Measurements from ENCODE around the gene CTRB1. TPM values are rescaled to one million over a fixed set of nuclear protein-coding genes. Genes with fewer than 3 reads are reported as not detected.
A peak's percentile ranks its signal among the peaks of the same experiment; 100 is the strongest.

Gene CTRB1
- total and polyA plus RNA-seq, 2 of the 13 experiments (the other 11 are each of a cell fraction or from before 2014, with no cell fraction given) = not detected

DNA sequence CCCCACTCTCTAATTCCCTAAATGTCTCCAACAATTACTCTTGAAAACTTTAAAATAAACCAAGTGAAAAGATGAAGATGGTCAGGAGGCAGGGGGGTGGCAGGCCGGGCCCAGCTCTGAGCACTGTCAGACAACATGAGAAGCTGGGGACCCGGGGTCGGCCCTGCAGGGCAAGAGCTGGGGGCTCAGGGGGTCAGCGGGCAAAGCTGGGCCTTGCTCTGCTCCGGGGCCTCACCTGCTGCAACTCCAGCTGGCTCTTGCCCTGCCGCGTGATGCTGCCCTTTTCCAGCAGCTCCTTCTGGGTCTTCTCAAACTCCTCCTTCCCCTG is 14.8 kb downstream of the CTRB1 start (continued):
- TF ChIP-seq HBP1 (CRISPR knock-in tag; IDR thresholded peaks at IDR 0.05; ENCODE audit: low read depth) = no peak
- no peak for TF ChIP-seq RXRB (CRISPR knock-in tag; IDR thresholded peaks at IDR 0.05; ENCODE audit: borderline replicate concordance)
- TF ChIP-seq, protein P1, sequence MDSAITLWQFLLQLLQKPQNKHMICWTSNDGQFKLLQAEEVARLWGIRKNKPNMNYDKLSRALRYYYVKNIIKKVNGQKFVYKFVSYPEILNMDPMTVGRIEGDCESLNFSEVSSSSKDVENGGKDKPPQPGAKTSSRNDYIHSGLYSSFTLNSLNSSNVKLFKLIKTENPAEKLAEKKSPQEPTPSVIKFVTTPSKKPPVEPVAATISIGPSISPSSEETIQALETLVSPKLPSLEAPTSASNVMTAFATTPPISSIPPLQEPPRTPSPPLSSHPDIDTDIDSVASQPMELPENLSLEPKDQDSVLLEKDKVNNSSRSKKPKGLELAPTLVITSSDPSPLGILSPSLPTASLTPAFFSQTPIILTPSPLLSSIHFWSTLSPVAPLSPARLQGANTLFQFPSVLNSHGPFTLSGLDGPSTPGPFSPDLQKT (CRISPR knock-in tag; IDR thresholded peaks at IDR 0.05; ENCODE audit: borderline replicate concordance) = no peak
- TF ChIP-seq NFAT5 (CRISPR knock-in tag; IDR thresholded peaks at IDR 0.05) = 0 out of 2 replicates have a peak, but pooled peaks have one; percentile 24
- TF ChIP-seq CREB1 (IDR thresholded peaks at IDR 0.05) = no peak
- TF ChIP-seq CREB1 (CRISPR knock-in tag; IDR thresholded peaks at IDR 0.05) = no peak
- TF ChIP-seq, protein P2, sequence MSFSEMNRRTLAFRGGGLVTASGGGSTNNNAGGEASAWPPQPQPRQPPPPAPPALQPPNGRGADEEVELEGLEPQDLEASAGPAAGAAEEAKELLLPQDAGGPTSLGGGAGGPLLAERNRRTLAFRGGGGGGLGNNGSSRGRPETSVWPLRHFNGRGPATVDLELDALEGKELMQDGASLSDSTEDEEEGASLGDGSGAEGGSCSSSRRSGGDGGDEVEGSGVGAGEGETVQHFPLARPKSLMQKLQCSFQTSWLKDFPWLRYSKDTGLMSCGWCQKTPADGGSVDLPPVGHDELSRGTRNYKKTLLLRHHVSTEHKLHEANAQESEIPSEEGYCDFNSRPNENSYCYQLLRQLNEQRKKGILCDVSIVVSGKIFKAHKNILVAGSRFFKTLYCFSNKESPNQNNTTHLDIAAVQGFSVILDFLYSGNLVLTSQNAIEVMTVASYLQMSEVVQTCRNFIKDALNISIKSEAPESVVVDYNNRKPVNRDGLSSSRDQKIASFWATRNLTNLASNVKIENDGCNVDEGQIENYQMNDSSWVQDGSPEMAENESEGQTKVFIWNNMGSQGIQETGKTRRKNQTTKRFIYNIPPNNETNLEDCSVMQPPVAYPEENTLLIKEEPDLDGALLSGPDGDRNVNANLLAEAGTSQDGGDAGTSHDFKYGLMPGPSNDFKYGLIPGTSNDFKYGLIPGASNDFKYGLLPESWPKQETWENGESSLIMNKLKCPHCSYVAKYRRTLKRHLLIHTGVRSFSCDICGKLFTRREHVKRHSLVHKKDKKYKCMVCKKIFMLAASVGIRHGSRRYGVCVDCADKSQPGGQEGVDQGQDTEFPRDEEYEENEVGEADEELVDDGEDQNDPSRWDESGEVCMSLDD (CRISPR knock-in tag; IDR thresholded peaks at IDR 0.05; ENCODE audit: borderline replicate concordance) = no peak
- no peak for TF ChIP-seq MTA1 (CRISPR knock-in tag; IDR thresholded peaks at IDR 0.05; ENCODE audit: borderline replicate concordance)
- no peak for TF ChIP-seq XRCC5 (optimal IDR thresholded peaks at IDR 0.05; ENCODE audit: low read length)
- TF ChIP-seq, protein P3, sequence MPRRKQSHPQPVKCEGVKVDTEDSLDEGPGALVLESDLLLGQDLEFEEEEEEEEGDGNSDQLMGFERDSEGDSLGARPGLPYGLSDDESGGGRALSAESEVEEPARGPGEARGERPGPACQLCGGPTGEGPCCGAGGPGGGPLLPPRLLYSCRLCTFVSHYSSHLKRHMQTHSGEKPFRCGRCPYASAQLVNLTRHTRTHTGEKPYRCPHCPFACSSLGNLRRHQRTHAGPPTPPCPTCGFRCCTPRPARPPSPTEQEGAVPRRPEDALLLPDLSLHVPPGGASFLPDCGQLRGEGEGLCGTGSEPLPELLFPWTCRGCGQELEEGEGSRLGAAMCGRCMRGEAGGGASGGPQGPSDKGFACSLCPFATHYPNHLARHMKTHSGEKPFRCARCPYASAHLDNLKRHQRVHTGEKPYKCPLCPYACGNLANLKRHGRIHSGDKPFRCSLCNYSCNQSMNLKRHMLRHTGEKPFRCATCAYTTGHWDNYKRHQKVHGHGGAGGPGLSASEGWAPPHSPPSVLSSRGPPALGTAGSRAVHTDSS (CRISPR knock-in tag; conservative IDR thresholded peaks at IDR 0.05) = no peak
- no peak for TF ChIP-seq HNF4G (IDR thresholded peaks at IDR 0.05; ENCODE audit: borderline replicate concordance, low read depth, low read length)
- TF ChIP-seq HNF4G (CRISPR knock-in tag; IDR thresholded peaks at IDR 0.05; ENCODE audit: borderline replicate concordance, low read depth) = no peak
- TF ChIP-seq ZNF326 (CRISPR knock-in tag; IDR thresholded peaks at IDR 0.05; ENCODE audit: borderline replicate concordance) = no peak
- TF ChIP-seq HOXD1 (CRISPR knock-in tag; IDR thresholded peaks at IDR 0.05) = no peak
- no peak for TF ChIP-seq TRIM24 (CRISPR knock-in tag; IDR thresholded peaks at IDR 0.05)
- TF ChIP-seq HOMEZ (CRISPR knock-in tag; IDR thresholded peaks at IDR 0.05; ENCODE audit: low read depth) = no peak
